Limb (tissue), 2 donors: ENCODE measurements around the gene UMAD1.
"Not testable (repeated sequence)": the region's sequence is repeated elsewhere in the genome, so short reads cannot be mapped to it uniquely, and the experiment has no call there.

ENCODE experiments used
- DNase-seq, 2 donors: peaks; one replicate each; pipeline ENCODE4 v3.0.0-alpha.2; 2016; ENCODE audit errors: extremely low spot score in 2 of 2

The UMAD1 gene

GRCh38 chr7:7795630-7796121 is 155.1 kb downstream of the UMAD1 start:
- no peak for DNase-seq

GRCh38 chr7:7798510-7798909 is 158.0 kb downstream of the UMAD1 start:
- no peak for DNase-seq

DNA sequence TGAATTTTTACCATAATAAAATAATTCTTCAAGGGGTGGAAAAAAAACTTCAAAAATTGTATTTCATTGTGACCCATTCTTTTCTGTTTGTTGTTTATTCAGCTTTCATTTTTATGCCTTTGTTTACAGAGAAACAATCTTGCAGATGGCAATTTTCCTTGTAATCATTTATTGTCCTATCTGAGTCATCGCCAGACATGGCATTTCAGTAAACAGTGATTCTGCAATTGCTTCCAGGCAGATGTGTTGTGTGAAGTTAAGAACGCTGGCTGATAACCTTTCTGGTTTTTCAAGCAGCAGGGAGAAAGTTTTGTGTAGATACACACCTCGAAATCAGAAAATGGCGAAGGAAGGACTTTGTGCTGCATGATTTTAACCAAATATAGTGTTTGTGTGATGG is 158.6 kb downstream of the UMAD1 start:
- DNase-seq, result no peak

- DNase-seq, result no peak
These were observed 162.0 kb downstream of the UMAD1 start for GRCh38 chr7:7802531-7802930.

GRCh38 chr7:7803715-7804178 is 163.2 kb downstream of the UMAD1 start:
- no peak for DNase-seq

DNA sequence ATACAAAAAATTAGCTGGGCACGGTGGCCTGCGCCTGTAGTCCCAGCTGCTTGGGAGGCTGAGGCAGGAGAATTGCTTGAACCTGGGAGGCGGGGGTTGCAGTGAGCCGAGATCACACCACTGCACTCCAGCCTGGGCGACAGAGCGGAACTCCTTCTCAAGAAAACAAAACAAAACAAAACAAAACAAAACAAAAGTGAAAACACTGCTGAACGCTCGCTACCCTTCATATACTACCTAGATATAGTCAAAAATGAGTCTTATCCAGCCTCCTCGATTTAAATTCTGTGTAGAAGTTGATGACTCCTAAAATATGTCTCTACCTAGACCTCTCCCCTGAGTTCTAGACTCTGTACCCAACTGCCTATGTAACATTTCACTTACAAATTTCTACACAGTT is 164.3 kb downstream of the UMAD1 start:
- not testable (repeated sequence) for DNase-seq

GRCh38 chr7:7805511-7806153 is 165.1 kb downstream of the UMAD1 start:
- DNase-seq, result no peak

DNA sequence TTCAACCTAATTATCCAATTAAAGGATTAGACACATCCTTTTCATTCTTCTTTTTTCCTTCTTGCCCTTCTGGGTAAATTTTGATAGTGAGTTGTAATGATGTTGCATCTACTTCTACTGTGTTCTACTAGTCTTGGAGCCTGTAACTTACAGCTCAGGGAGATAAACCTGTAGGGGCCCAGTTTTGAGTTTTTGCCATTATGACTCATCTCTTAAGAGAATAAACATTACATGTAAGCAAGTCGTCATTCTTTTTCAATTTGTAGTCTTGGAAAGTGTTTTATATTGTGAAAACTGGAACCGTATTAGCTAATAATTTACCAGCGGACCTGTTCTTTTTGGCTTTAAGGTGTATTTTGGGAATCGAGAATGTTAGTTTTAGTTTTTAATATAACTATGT is 167.6 kb downstream of the UMAD1 start:
- DNase-seq, result no peak

DNA sequence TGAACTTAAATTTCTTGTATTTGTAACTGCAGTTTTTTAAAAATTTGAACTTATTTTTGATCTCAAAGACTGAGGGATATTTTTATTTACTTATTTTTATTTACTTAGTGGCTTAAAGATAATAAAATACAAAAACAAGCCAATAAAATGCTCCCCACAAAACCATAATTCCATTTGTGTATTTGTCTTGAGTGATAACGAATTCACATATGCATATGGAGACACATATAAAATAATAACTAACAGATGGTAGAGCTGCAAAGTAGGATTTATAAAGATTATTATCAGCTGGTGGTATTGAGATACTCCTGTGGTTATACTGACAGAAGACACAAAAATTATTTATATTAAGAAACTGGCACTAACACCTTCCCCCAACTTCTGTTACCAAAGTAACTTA is 168.1 kb downstream of the UMAD1 start:
- no peak for DNase-seq

GRCh38 chr7:7810380-7810779 is 169.8 kb downstream of the UMAD1 start:
- DNase-seq, result no peak

DNA sequence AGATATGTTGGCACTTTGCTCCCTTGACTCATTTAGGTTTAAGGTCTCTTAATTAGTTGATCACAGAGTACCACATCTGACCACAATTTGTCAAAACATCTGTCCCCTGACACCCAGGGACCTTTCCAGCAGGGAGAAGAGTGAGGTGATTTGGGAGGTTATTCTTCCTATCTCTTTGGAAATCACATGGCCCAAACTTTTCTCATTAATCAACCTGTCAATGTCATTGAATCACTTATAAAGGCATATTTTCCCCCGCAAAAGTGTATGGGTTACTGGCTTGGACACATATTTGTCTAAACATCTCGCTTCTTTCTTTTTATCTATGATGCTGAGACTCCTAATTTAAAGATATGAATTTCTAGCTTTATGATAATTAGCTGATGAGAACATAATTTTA is 170.3 kb downstream of the UMAD1 start:
- DNase-seq, result no peak

- no peak for DNase-seq
These were observed 171.6 kb downstream of the UMAD1 start for GRCh38 chr7:7812112-7812511.

DNA sequence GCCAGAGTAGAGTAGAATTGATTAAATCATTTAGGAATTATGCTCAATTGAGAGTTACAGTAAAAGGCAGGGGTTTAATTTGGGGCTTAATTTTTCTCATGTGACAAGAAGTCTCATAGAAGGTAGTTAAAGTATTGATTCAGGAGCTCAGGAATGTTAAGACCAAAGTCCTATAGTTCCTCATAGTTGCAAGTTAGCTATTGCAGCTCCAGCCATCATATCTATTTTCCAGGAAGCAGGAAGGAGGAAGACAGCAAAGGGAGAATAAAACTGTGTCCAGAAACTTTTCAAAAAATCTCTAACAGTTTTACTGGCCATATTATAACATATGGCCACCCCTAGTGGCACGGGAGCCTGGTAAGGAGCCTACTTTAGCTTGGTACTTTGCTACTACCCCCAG is 174.8 kb downstream of the UMAD1 start:
- no peak for DNase-seq

DNA sequence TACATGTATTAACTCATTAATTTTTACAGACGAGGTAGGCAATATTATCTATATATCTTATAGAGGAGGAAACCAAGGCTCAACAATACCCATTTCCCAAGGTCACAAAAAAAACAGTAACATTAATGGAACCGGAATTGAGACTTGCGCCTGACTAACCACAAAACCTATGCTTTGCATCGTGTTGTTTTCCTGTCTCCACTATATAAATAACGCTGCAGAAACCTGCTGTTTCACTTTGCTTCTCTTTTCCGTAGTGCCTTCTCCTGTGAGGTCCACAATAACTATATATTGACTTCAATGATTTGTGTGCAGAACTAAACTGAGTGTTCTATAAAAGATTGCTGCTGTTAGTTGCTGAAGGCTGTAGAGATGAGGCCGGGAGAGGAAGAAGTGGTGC is 175.5 kb downstream of the UMAD1 start:
- no peak for DNase-seq

GRCh38 chr7:7816816-7817536 is 176.4 kb downstream of the UMAD1 start:
- no peak for DNase-seq

- no peak for DNase-seq
These were observed 177.2 kb downstream of the UMAD1 start for GRCh38 chr7:7817748-7818147.

DNA sequence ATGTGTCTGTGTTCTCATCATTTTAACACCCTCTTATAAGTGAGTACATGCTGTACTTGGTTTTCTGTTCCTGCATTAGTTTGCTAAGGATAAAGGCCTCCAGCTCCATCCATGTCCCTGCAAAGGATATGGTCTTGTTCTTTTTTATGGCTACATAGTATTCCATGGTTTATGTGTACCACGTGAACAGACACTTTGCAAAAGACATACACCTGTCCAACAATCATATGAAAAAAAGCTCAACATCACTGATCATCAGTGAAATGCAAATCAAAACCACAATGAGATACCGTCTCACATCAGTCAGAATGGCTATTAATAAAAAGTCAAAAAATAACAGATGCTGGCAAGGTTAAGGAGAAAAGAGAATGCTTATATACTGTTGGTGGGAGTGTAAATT is 177.6 kb downstream of the UMAD1 start:
- not testable (repeated sequence) for DNase-seq

- no peak for DNase-seq
These were observed 179.1 kb downstream of the UMAD1 start for GRCh38 chr7:7819442-7820247.

GRCh38 chr7:7820409-7820808 is 179.9 kb downstream of the UMAD1 start:
- DNase-seq, result no peak

GRCh38 chr7:7820939-7821338 is 180.4 kb downstream of the UMAD1 start:
- no peak for DNase-seq

DNA sequence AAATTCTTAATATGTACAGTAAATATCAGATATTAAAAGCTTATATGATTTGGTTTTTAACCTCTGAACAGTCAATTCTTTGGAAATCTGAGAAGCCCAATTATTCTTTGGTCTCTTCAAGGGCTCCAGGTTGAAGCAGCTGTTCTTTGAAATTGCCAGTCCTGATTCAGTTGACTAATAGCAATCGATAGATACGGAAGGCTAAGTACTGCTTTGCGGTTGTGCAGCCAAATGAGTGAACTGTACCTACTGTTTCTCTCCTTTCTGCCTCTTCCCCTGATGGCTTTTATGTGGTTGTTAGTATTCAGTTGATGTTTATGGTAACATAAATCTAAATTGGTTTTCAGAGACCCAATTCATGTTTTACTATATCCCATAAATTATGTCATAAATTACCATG is 181.0 kb downstream of the UMAD1 start:
- no peak for DNase-seq

- DNase-seq, result not testable (repeated sequence)
These were observed 184.7 kb downstream of the UMAD1 start for GRCh38 chr7:7825294-7825693.
